ENCODE data around the gene PSMG4. TPM values are rescaled to one million over a fixed set of nuclear protein-coding genes. Genes with fewer than 3 reads are reported as not detected.

Gene PSMG4
- total and polyA plus RNA-seq, 9 donors, result 10.3 to 16.3 (median 12.7) TPM

DNA sequence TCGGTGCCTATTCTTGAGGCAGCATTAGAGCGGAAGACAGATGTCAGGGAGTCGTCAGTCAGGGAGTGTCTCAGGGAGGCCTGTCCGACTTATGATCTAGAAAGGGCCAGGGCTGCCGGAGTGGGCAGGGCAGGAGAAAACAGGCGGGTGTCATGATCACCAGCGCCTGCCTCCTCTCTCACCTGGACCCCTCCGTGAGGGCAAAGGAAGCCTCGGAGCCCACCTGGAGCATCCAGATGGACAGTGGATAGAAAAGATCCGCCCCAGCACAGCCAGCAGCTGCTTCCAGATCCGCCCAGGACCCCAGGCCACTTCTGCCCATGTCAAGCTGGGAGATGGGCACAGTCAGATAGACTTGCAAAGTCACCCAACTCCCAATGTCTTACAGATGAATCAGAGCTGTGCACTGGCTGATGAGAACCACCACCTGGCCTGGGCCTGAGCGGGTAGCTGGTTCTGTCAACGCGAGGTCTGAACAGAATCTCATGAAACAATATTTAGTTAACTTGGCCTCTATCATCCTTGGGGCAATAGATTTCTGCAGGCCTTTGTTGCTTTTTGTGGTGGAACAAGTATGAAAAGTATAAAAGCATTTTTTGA, 22.2 kb downstream of the PSMG4 start:
- peaks cover 41% of the 10 kb centered on the region for H3K4me1 ChIP-seq (ENCODE audit: control insufficient read depth, insufficient read depth, low read length)
- H3K27ac ChIP-seq (ENCODE audit: low read length), result peak overlapping the region; percentile 38
- H3K4me3 ChIP-seq (ENCODE audit: low read length), result no peak overlapping the region
- 86% methylated on average over 11 of the region's 14 CpGs for WGBS (ENCODE audit: insufficient coverage)
- no peaks in the 10 kb centered on the region for H3K27me3 ChIP-seq (ENCODE audit: control insufficient read depth, insufficient read depth, low read length)
- H3K36me3 ChIP-seq (ENCODE audit: control insufficient read depth, insufficient read depth, low read length), result peaks cover 16% of the 10 kb centered on the region
- DNase-seq, result no peak
- no peaks in the 10 kb centered on the region for H3K9me3 ChIP-seq (replicated peaks; ENCODE audit: control insufficient read depth, low read depth, low read length)

DNA sequence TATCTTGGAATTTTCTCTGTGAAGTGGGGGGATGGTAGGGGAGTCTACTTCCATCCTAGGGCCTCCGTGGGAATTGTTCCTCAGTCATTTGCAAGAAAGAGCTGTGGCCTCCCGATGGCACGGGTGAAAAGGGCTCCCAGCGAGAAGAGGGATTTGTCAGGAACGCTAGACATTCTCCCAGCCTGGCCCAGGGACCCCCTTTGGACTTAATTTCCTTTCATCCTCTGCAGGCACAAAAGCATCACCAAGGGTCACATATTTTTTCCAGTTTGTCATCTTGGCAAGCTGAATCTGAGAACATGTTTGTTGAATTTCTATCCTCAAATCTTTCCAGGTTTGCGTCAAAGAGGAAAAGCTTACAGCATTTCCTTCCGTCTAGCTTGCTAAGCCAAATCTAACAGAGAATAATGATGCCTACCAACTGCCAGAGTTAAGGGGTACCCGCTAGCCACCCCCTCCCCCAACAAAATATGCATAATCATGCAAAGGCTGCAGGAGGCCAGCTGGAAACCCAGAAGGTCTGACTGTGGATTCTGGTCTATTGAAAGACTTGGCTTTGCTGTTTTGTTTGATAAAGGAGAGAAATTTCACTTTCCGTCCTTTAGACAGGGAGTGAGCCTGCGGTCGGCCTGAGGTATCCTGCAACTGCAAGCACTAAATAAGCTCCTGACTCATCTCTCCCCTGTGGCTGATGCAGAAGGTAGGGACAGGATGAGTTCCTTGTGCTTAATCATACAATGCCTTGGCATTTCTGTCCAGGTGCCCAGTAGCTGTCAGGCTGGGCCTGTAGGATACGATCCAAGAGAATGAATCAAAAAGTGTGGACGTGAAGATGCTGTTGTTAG, 23.1 kb downstream of the PSMG4 start:
- WGBS (ENCODE audit: insufficient coverage), result 44% methylated on average over 6 of the region's 13 CpGs
- Histone ChIP-seq H3K27me3 (ENCODE audit: control insufficient read depth, insufficient read depth, low read length) (no peaks in the 10 kb centered on the region), H3K27ac (ENCODE audit: low read length) (peak overlapping the region; percentile 38), H3K4me3 (ENCODE audit: low read length) (no peak overlapping the region), H3K9me3 (replicated peaks; ENCODE audit: control insufficient read depth, low read depth, low read length) (no peaks in the 10 kb centered on the region), H3K4me1 (ENCODE audit: control insufficient read depth, insufficient read depth, low read length) (peaks cover 41% of the 10 kb centered on the region), H3K36me3 (ENCODE audit: control insufficient read depth, insufficient read depth, low read length) (peaks cover 15% of the 10 kb centered on the region)
- peak; percentile 80 for DNase-seq

DNA sequence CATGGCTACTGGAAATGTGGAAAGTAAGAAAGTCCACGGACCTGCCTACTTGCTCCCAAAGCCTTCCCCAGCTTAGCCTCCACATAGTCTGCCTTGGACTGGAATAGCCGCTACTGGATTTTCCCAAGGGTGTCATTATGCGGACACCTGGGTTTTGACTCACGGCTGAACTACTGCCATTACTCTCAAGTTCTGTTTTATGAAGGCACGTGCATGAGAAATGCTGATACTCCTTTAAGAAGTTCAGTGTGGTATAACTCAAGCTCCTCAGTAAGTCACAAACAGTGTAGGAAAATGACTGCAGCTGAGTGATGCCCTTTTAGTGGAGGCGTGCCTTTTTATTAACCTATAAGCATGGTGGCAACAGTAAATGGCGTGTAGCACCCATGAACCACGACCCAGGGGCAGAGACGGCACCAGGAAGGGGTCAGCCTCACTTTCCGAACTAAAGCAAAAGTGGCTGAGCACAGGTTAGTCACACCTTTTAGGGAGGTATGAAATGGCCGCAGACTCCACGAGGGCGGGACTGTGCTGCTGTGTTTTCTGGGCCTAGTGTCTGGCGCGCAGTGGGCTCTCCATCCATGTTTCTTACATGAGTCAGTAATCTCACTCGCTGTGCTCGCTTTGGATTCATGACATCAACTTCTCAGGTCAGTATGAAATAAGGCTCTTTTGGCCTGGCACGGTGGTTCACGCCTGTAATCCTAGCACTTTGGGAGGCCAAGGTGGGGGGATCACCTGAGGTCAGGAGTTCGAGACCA, 23.9 kb downstream of the PSMG4 start:
- 69% methylated on average over 18 of the region's 20 CpGs for WGBS (ENCODE audit: insufficient coverage)
- peak; percentile 70 for DNase-seq
- Histone ChIP-seq H3K9me3 (replicated peaks; ENCODE audit: control insufficient read depth, low read depth, low read length) (no peaks in the 10 kb centered on the region), H3K27me3 (ENCODE audit: control insufficient read depth, insufficient read depth, low read length) (no peaks in the 10 kb centered on the region), H3K4me3 (ENCODE audit: low read length) (no peak overlapping the region), H3K4me1 (ENCODE audit: control insufficient read depth, insufficient read depth, low read length) (peaks cover 41% of the 10 kb centered on the region), H3K36me3 (ENCODE audit: control insufficient read depth, insufficient read depth, low read length) (peaks cover 15% of the 10 kb centered on the region), H3K27ac (ENCODE audit: low read length) (peak overlapping the region; percentile 32)

DNA sequence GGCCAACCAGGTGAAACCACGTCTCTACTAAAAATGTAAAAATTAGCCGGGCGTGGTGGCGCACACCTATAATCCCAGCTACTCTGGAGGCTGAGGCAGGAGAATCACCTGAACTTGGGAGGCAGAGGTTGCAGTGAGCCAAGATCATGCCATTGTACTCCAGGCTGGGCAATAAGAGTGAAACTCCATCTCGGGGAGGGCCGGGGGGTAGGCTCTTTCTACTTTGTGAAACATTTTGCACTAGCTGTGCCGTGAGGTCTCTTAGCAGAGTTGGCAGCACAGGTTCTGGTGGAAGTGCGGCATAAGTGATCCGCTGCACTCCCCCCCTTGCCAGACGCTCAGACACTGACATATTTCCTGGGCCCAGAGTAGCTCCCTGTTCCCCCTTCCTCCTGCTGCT, 24.5 kb downstream of the PSMG4 start:
- H3K4me1 ChIP-seq (ENCODE audit: control insufficient read depth, insufficient read depth, low read length), result peaks cover 41% of the 10 kb centered on the region
- H3K27me3 ChIP-seq (ENCODE audit: control insufficient read depth, insufficient read depth, low read length), result no peaks in the 10 kb centered on the region
- H3K36me3 ChIP-seq (ENCODE audit: control insufficient read depth, insufficient read depth, low read length), result peaks cover 15% of the 10 kb centered on the region
- DNase-seq, result no peak
- H3K4me3 ChIP-seq (ENCODE audit: low read length), result no peak overlapping the region
- H3K9me3 ChIP-seq (replicated peaks; ENCODE audit: control insufficient read depth, low read depth, low read length), result no peaks in the 10 kb centered on the region
- no peak overlapping the region for H3K27ac ChIP-seq (ENCODE audit: low read length)
- WGBS (ENCODE audit: insufficient coverage), result 92% methylated on average over 10 of the region's 10 CpGs

DNA sequence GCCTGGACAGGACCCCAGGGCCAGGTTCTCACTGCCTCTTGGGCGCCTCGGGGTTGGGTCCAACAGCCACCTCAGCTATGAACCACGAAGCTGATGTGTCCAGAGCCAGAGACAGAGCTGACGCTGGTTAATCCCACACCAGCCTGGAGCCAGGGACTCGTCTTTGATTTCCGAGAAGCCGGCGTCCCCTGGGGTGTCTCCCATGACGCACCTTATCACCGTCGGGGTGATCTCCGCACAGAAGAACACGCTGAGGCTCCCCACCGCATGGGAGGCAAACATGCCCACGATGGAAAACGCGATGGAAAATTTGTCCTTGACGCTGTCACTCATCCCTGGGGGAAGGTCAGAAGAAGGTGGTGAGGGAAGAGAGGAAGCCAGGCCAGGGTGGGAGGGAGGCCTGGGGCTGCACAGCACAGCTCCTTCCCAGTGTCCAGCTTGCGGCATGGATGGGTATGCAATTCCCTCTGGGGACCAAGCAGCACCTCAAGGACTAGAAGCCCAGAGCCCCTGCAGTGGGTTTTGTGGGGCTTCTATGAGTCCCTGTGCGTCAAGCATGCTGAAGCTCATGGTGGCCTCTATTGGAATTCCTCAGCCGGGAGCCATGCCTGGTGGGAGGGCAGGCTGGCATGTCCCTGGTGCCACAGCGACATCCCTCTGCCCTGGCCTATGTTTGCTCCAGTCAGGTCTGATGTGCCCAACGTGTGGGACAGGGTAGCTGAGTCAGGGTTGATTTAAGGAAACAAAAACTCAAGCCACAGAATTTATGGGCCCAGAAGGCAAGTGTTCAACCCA, 25.1 kb downstream of the PSMG4 start:
- no peaks in the 10 kb centered on the region for H3K9me3 ChIP-seq (replicated peaks; ENCODE audit: control insufficient read depth, low read depth, low read length)
- no peak for DNase-seq

DNA sequence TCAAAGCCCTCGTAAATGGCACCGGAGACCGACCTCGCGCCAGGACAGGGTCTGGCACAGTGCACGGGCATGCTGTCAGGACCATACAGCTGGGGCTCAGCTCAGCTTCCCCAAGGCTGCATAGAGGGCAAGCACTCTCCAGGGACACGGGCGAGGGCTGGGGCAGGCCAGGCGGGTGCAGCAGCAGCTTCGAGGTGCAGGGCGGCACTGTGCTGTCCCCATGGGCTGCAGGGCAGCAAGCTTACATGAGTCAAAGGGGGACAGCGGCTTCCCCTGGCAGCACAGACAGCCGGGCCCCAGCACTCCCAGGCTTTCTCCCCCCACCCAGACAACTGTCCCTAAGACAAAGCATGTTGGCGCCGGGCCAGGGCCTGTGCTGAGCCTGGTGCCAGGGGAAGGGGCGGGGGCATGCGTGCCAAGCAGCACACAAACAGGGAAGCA, 25.7 kb downstream of the PSMG4 start:
- Histone ChIP-seq H3K9me3 (replicated peaks; ENCODE audit: control insufficient read depth, low read depth, low read length) (no peaks in the 10 kb centered on the region), H3K36me3 (ENCODE audit: control insufficient read depth, insufficient read depth, low read length) (peaks cover 15% of the 10 kb centered on the region), H3K4me1 (ENCODE audit: control insufficient read depth, insufficient read depth, low read length) (peaks cover 45% of the 10 kb centered on the region), H3K27ac (ENCODE audit: low read length) (no peak overlapping the region), H3K27me3 (ENCODE audit: control insufficient read depth, insufficient read depth, low read length) (no peaks in the 10 kb centered on the region), H3K4me3 (ENCODE audit: low read length) (no peak overlapping the region)
- peak; percentile 69 for DNase-seq
- 72% methylated on average over 15 of the region's 17 CpGs for WGBS (ENCODE audit: insufficient coverage)

More for the DNA sequence above, 25.1 kb downstream of the PSMG4 start:
- Histone ChIP-seq H3K27ac (ENCODE audit: low read length) (no peak overlapping the region), H3K27me3 (ENCODE audit: control insufficient read depth, insufficient read depth, low read length) (no peaks in the 10 kb centered on the region), H3K4me3 (ENCODE audit: low read length) (no peak overlapping the region), H3K4me1 (ENCODE audit: control insufficient read depth, insufficient read depth, low read length) (peaks cover 41% of the 10 kb centered on the region), H3K36me3 (ENCODE audit: control insufficient read depth, insufficient read depth, low read length) (peaks cover 15% of the 10 kb centered on the region)
- WGBS (ENCODE audit: insufficient coverage), result 90% methylated on average over 23 of the region's 23 CpGs

DNA sequence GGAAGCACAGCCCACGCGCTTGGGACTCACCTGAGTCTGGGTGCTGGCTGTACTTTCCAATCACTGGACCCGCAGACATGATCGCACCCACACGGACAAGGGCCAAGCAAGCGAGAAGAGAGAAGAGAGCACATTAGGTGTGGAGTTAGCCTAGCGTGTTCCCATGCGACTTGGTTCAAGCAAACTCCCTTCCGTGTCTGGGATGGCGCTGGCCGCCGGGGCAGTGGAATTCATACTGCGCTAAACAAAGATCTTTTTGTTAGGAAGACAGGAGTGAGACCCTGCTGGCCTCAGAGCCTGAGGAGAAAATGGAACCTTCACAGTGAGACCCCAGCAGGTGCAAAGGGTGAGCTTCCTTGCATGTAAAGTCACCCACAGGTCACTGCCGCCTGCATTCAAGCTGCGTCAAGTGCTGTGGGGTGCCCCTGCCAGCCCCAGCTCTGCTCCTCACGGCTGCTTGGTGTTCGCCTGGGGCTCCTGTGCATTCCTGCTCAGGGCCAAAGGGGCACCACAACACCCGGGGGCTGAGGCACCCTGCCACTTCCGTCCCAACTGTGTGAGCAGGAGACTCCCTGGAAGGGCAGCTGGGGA, 26.4 kb downstream of the PSMG4 start:
- Histone ChIP-seq H3K9me3 (replicated peaks; ENCODE audit: control insufficient read depth, low read depth, low read length) (no peaks in the 10 kb centered on the region), H3K27me3 (ENCODE audit: control insufficient read depth, insufficient read depth, low read length) (no peaks in the 10 kb centered on the region), H3K27ac (ENCODE audit: low read length) (no peak overlapping the region), H3K4me3 (ENCODE audit: low read length) (no peak overlapping the region), H3K36me3 (ENCODE audit: control insufficient read depth, insufficient read depth, low read length) (peaks cover 15% of the 10 kb centered on the region), H3K4me1 (ENCODE audit: control insufficient read depth, insufficient read depth, low read length) (peaks cover 47% of the 10 kb centered on the region)
- WGBS (ENCODE audit: insufficient coverage), result 92% methylated on average over 16 of the region's 19 CpGs
- no peak for DNase-seq

DNA sequence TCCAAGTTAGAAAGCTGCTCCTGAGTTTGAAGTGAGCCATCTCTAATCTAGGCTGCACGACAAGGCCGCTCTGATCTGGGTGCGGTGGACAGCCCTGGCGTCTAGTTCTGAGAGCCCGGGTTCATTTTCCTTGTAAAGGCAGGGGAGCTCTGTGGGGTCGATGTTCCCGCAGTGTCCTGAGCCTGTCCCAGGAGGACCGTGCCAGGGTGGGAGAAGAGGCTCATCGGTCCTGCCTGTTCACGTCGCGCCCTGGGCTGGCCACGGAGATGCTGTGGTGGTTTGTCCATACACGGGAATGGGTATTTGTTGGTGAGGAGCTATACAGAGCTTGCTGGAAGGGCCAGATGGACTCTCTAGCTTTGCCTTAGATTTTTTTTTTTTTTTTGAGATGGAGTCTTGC, 27.0 kb downstream of the PSMG4 start:
- 83% methylated on average over 14 of the region's 14 CpGs for WGBS (ENCODE audit: insufficient coverage)
- DNase-seq, result no peak
- H3K27me3 ChIP-seq (ENCODE audit: control insufficient read depth, insufficient read depth, low read length), result no peaks in the 10 kb centered on the region
- no peaks in the 10 kb centered on the region for H3K9me3 ChIP-seq (replicated peaks; ENCODE audit: control insufficient read depth, low read depth, low read length)
- no peak overlapping the region for H3K27ac ChIP-seq (ENCODE audit: low read length)
- H3K4me1 ChIP-seq (ENCODE audit: control insufficient read depth, insufficient read depth, low read length), result peaks cover 47% of the 10 kb centered on the region
- H3K36me3 ChIP-seq (ENCODE audit: control insufficient read depth, insufficient read depth, low read length), result peaks cover 15% of the 10 kb centered on the region
- H3K4me3 ChIP-seq (ENCODE audit: low read length), result no peak overlapping the region

DNA sequence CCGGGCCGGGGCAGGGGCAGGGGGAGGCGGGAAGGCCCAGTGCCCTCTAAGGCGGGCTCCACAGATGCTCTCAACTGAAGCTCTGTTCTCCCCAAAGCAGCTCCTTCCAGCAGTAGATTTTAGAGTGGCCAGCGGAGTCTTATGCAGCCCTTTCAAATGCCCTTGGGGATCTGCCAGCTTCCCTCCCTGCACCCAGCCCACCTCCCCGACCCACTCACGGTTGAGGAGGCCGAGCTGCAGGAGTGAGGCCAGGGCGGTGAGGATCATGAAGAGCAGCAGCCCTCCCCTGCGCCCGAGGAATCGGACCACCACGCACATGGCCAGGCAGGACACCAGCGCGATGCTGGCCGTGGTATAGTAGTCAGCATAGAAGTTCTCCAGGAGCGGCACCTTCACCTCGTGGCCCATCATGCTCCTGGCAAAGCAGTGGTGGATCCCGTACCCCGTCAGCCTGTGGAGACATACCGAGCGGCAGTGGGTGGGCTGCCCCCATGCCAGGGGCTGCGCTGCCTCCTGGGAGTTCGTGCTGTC, 28.0 kb downstream of the PSMG4 start:
- Histone ChIP-seq H3K27me3 (ENCODE audit: control insufficient read depth, insufficient read depth, low read length) (no peaks in the 10 kb centered on the region), H3K4me1 (ENCODE audit: control insufficient read depth, insufficient read depth, low read length) (peaks cover 40% of the 10 kb centered on the region), H3K4me3 (ENCODE audit: low read length) (no peak overlapping the region), H3K9me3 (replicated peaks; ENCODE audit: control insufficient read depth, low read depth, low read length) (no peaks in the 10 kb centered on the region), H3K36me3 (ENCODE audit: control insufficient read depth, insufficient read depth, low read length) (peaks cover 12% of the 10 kb centered on the region), H3K27ac (ENCODE audit: low read length) (no peak overlapping the region)
- DNase-seq, result no peak
- 95% methylated on average over 22 of the region's 24 CpGs for WGBS (ENCODE audit: insufficient coverage)

Measured in muscle of leg (tissue), 11 donors.